ACHN (cell line): Measurements from ENCODE around the gene SMIM8.
"Not testable (repeated sequence)": the region's sequence is repeated elsewhere in the genome, so short reads cannot be mapped to it uniquely, and the experiment has no call there.

ENCODE experiments used
- DNase-seq: peaks from one replicate; pipeline ENCODE4 v3.0.0-alpha.2; 2015
- in situ Hi-C: cut with HindIII; loops from 2 replicates; pipeline ENCODE4 v1.10.0; 2017; ENCODE audit warnings: low sequenced_read_pairs, low pct_ligation_motif_present, low pct_unique_long_range_greater_than_20kb

SMIM8 gene

GRCh38 chr6:87322304-87323212 lies at the start of gene SMIM8:
TSS of gene SMIM8 (plus strand) at chr6:87322588. CDS start at chr6:87337032, 14,444 bp downstream.
- in situ Hi-C loops, result no loop called here
- peak; percentile 77 for DNase-seq

GRCh38 chr6:87274660-87275274 lies 47.6 kb upstream of the SMIM8 start:
- in situ Hi-C loops, result no loop called here
- no peak for DNase-seq

GRCh38 chr6:87276624-87277023 lies 45.8 kb upstream of the SMIM8 start:
- in situ Hi-C loops, result no loop called here
- DNase-seq, result no peak

GRCh38 chr6:87277123-87277522 lies 45.3 kb upstream of the SMIM8 start:
- in situ Hi-C loops, result no loop called here
- peak; percentile 38 for DNase-seq

GRCh38 chr6:87279196-87279595 lies 43.2 kb upstream of the SMIM8 start:
- no peak for DNase-seq
- in situ Hi-C loops, result no loop called here

GRCh38 chr6:87281426-87281825 lies 41.0 kb upstream of the SMIM8 start:
- no peak for DNase-seq
- in situ Hi-C loops, result no loop called here

- in situ Hi-C loops, result no loop called here
- DNase-seq, result no peak
These were observed 39.6 kb upstream of the SMIM8 start for GRCh38 chr6:87282743-87283142.

GRCh38 chr6:87283461-87283860 lies 38.9 kb upstream of the SMIM8 start:
- in situ Hi-C loops, result no loop called here
- DNase-seq, result no peak

- in situ Hi-C loops, result no loop called here
- DNase-seq, result no peak
These were observed 35.1 kb upstream of the SMIM8 start for GRCh38 chr6:87287251-87287650.

- in situ Hi-C loops, result no loop called here
- no peak for DNase-seq
These were observed 32.8 kb upstream of the SMIM8 start for GRCh38 chr6:87289571-87289970.

GRCh38 chr6:87291883-87292282 lies 30.5 kb upstream of the SMIM8 start:
- in situ Hi-C loops, result no loop called here
- no peak for DNase-seq

- DNase-seq, result no peak
These were observed 28.9 kb upstream of the SMIM8 start for GRCh38 chr6:87293526-87293925.

GRCh38 chr6:87297119-87297518 lies 25.3 kb upstream of the SMIM8 start:
- DNase-seq, result no peak
- in situ Hi-C loops, result no loop called here

More at GRCh38 chr6:87293526-87293925, 28.9 kb upstream of the SMIM8 start:
- in situ Hi-C loops, result no loop called here

- in situ Hi-C loops, DNase-seq: not testable (repeated sequence)
These were observed 21.1 kb upstream of the SMIM8 start for GRCh38 chr6:87301277-87301676.

- DNase-seq, result no peak
- in situ Hi-C loops, result no loop called here
These were observed 13.4 kb upstream of the SMIM8 start for GRCh38 chr6:87308970-87309369.

GRCh38 chr6:87312860-87313259 lies 9.5 kb upstream of the SMIM8 start:
- no peak for DNase-seq
- in situ Hi-C loops, result no loop called here

- in situ Hi-C loops, result no loop called here
- DNase-seq, result no peak
These were observed 7.3 kb upstream of the SMIM8 start for GRCh38 chr6:87315071-87315470.

- in situ Hi-C loops, result no loop called here
These were observed 3.0 kb upstream of the SMIM8 start for GRCh38 chr6:87319271-87319987.

GRCh38 chr6:87323880-87324279 lies 1.5 kb downstream of the SMIM8 start:
- DNase-seq, in situ Hi-C loops: not testable (repeated sequence)

More at GRCh38 chr6:87319271-87319987, 3.0 kb upstream of the SMIM8 start:
- DNase-seq, result no peak
